ENCODE results near the gene KCTD21. TPM values are rescaled to one million over a fixed set of nuclear protein-coding genes. Genes with fewer than 3 reads are reported as not detected.

The KCTD21 gene
- total RNA-seq, 1 experiment from 2014 or later, result 10.2 TPM

GRCh38 chr11:78161346-78161745 is 27.1 kb downstream of the KCTD21 start:
- Mint-ChIP-seq H3K9me3 (ENCODE audit: unreplicated experiment) (no peaks in the 10 kb centered on the region), H3K27ac (ENCODE audit: low read depth, unreplicated experiment) (no peak overlapping the region), H3K27me3 (ENCODE audit: insufficient read depth, unreplicated experiment) (no peaks in the 10 kb centered on the region), H3K36me3 (ENCODE audit: insufficient read depth, unreplicated experiment) (no peaks in the 10 kb centered on the region), H3K4me3 (ENCODE audit: unreplicated experiment) (no peak overlapping the region), H3K4me1 (ENCODE audit: insufficient read depth, unreplicated experiment) (no peaks in the 10 kb centered on the region)
- no peak for TF ChIP-seq CTCF (IDR thresholded peaks at IDR 0.05; ENCODE audit: unreplicated experiment)
- intact Hi-C loops (cut with micrococcal nuclease), result no loop called here
- BruUV-seq (replicated peaks), result no TSS peak
- no peak for DNase-seq (ENCODE audit: unreplicated experiment)
- POLR2A ChIA-PET, result interaction anchor here (1.1 to 1.2 kb wide), 2 partner anchors 12 to 21 kb away, joined by 3 read pairs; no protein-coding TSS in a partner anchor
- CTCF ChIA-PET, result interaction anchor here (0.6 kb wide), 1 partner anchor 404 kb away, joined by 3 read pairs; no protein-coding TSS in a partner anchor

GRCh38 chr11:78160557-78160956 is 27.9 kb downstream of the KCTD21 start:
- Mint-ChIP-seq H3K27me3 (ENCODE audit: insufficient read depth, unreplicated experiment) (no peaks in the 10 kb centered on the region), H3K4me1 (ENCODE audit: insufficient read depth, unreplicated experiment) (no peaks in the 10 kb centered on the region), H3K36me3 (ENCODE audit: insufficient read depth, unreplicated experiment) (no peaks in the 10 kb centered on the region), H3K27ac (ENCODE audit: low read depth, unreplicated experiment) (no peak overlapping the region), H3K4me3 (ENCODE audit: unreplicated experiment) (no peak overlapping the region), H3K9me3 (ENCODE audit: unreplicated experiment) (no peaks in the 10 kb centered on the region)
- BruUV-seq (replicated peaks), result no TSS peak
- TF ChIP-seq CTCF (IDR thresholded peaks at IDR 0.05; ENCODE audit: unreplicated experiment), result no peak
- intact Hi-C loops (cut with micrococcal nuclease), result no loop called here
- POLR2A ChIA-PET, result interaction anchor here (1.1 kb wide), 1 partner anchor 12 kb away, joined by 3 read pairs; no protein-coding TSS in a partner anchor
- CTCF ChIA-PET, result interaction anchor here (0.6 kb wide), 1 partner anchor 405 kb away, joined by 3 read pairs; no protein-coding TSS in a partner anchor
- no peak for DNase-seq (ENCODE audit: unreplicated experiment)

- no peaks in the 10 kb centered on the region for H3K4me1 Mint-ChIP-seq (ENCODE audit: insufficient read depth, unreplicated experiment)
- CTCF ChIA-PET, result no interaction called here
These were observed 29.3 kb downstream of the KCTD21 start for GRCh38 chr11:78158987-78159652.

More at GRCh38 chr11:78158987-78159652, 29.3 kb downstream of the KCTD21 start:
- no peaks in the 10 kb centered on the region for H3K36me3 Mint-ChIP-seq (ENCODE audit: insufficient read depth, unreplicated experiment)
- no peak overlapping the region for H3K4me3 Mint-ChIP-seq (ENCODE audit: unreplicated experiment)
- DNase-seq (ENCODE audit: unreplicated experiment), result no peak
- no peak for TF ChIP-seq CTCF (IDR thresholded peaks at IDR 0.05; ENCODE audit: unreplicated experiment)
- no peaks in the 10 kb centered on the region for H3K9me3 Mint-ChIP-seq (ENCODE audit: unreplicated experiment)
- POLR2A ChIA-PET, result no interaction called here
- intact Hi-C loops (cut with micrococcal nuclease), result no loop called here
- H3K27ac Mint-ChIP-seq (ENCODE audit: low read depth, unreplicated experiment), result no peak overlapping the region
- BruUV-seq (replicated peaks), result no TSS peak
- H3K27me3 Mint-ChIP-seq (ENCODE audit: insufficient read depth, unreplicated experiment), result no peaks in the 10 kb centered on the region

Data from MCF 10A (cell line).